ENCODE measurements around the gene TIAM1. TPM values are rescaled to one million over a fixed set of nuclear protein-coding genes. Genes with fewer than 3 reads are reported as not detected.

The TIAM1 gene
- total and polyA plus RNA-seq, 2 donors from 2014 or later = 4.6 to 30.0 TPM

DNA sequence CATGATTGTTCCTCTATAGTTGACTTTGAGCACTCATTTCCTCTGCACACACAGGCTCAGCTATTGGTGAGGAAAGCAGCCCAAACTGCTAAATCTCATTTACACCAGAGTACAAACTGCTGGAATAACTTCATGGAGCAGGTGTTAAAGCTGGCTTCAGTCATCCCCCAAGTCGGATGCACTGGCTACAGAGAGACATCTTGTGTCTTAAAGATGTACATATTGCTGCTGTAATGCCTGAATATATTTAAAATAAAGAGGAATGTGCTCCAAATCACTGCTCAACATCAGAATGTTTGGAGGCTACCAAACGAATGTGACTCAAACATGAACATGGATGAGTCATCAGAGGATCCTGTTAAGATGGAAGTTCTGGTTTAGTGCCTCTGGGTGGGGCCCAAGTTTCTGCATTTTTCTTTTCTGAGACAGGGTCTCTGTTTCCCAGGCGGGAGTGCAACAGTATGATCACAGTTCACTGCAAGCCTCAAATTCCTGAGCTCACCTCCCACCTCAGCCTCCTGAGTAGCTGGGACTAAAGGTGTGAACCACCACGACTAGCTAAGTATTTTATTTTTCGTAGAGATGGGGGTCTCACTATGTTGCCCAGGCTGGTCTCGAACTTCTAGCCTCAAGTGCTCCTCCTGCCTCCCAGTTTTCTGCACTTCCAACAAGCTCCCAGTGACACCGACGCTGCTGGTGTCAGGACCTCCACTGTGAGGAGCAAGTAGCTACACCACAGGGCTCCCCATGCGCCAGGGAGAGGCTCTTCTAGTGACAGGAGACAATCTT is 226.7 kb downstream of the TIAM1 start:
- Histone ChIP-seq H3K27me3 (ENCODE audit: control insufficient read depth, insufficient read depth, low read length) (no peaks in the 10 kb centered on the region), H3K9ac (ENCODE audit: low read length in 3 of 3) (no peak overlapping the region), H3K4me1 (ENCODE audit: control insufficient read depth in 2 of 3, insufficient read depth in 2 of 3, low read depth in 1 of 3, low read length in 3 of 3) (no peaks in the 10 kb centered on the region), H3K9me3 (ENCODE audit: control insufficient read depth in 2 of 3, insufficient read depth in 1 of 3, low read length in 3 of 3) (no peaks in the 10 kb centered on the region), H3K27ac (ENCODE audit: low read depth in 2 of 2, low read length in 2 of 2) (no peak overlapping the region), H3K36me3 (ENCODE audit: control insufficient read depth in 2 of 3, insufficient read depth in 3 of 3, low read length in 3 of 3) (no peaks in the 10 kb centered on the region), H3K4me3 (ENCODE audit: low read length in 3 of 3) (no peak overlapping the region)
- no peak for DNase-seq
- intact Hi-C loops (cut with DNase I) = no loop called here
- TF ChIP-seq, protein P1, sequence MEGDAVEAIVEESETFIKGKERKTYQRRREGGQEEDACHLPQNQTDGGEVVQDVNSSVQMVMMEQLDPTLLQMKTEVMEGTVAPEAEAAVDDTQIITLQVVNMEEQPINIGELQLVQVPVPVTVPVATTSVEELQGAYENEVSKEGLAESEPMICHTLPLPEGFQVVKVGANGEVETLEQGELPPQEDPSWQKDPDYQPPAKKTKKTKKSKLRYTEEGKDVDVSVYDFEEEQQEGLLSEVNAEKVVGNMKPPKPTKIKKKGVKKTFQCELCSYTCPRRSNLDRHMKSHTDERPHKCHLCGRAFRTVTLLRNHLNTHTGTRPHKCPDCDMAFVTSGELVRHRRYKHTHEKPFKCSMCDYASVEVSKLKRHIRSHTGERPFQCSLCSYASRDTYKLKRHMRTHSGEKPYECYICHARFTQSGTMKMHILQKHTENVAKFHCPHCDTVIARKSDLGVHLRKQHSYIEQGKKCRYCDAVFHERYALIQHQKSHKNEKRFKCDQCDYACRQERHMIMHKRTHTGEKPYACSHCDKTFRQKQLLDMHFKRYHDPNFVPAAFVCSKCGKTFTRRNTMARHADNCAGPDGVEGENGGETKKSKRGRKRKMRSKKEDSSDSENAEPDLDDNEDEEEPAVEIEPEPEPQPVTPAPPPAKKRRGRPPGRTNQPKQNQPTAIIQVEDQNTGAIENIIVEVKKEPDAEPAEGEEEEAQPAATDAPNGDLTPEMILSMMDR (IDR thresholded peaks at IDR 0.05; ENCODE audit: borderline replicate concordance, extremely low read depth, insufficient read depth) = no peak
- FAIRE-seq = no peak

DNA sequence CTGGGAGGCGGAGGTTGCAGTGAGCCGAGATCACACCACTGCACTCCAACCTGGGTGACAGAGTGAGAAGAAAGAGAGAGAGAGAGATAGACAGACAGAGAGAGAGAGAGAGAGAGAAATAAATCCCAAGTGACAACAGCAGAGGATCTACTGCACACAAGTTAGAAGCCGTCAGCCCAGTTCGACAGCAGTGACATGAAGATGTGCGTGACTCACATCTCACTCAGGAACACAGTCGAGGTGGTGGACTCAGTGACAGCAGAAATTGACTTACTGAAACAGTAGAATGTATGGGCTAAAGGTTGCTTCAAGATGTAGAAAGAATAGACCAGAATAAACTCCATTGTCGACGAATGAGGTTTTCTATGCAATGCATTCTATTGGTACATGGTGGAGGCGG is 228.8 kb downstream of the TIAM1 start:
- no peaks in the 10 kb centered on the region for H3K27me3 ChIP-seq (ENCODE audit: control insufficient read depth, insufficient read depth, low read length)
- H3K4me3 ChIP-seq (ENCODE audit: low read length in 3 of 3) = no peak overlapping the region
- H3K4me1 ChIP-seq (ENCODE audit: control insufficient read depth in 2 of 3, insufficient read depth in 2 of 3, low read depth in 1 of 3, low read length in 3 of 3) = no peaks in the 10 kb centered on the region
- H3K27ac ChIP-seq (ENCODE audit: low read depth in 2 of 2, low read length in 2 of 2) = no peak overlapping the region
- no peaks in the 10 kb centered on the region for H3K36me3 ChIP-seq (ENCODE audit: control insufficient read depth in 2 of 3, insufficient read depth in 3 of 3, low read length in 3 of 3)
- intact Hi-C loops (cut with DNase I) = no loop called here
- no peaks in the 10 kb centered on the region for H3K9me3 ChIP-seq (ENCODE audit: control insufficient read depth in 2 of 3, insufficient read depth in 1 of 3, low read length in 3 of 3)
- H3K9ac ChIP-seq (ENCODE audit: low read length in 3 of 3) = no peak overlapping the region
- TF ChIP-seq, protein P1 (IDR thresholded peaks at IDR 0.05; ENCODE audit: borderline replicate concordance, extremely low read depth, insufficient read depth) = no peak
- FAIRE-seq = no peak
- DNase-seq = no peak

DNA sequence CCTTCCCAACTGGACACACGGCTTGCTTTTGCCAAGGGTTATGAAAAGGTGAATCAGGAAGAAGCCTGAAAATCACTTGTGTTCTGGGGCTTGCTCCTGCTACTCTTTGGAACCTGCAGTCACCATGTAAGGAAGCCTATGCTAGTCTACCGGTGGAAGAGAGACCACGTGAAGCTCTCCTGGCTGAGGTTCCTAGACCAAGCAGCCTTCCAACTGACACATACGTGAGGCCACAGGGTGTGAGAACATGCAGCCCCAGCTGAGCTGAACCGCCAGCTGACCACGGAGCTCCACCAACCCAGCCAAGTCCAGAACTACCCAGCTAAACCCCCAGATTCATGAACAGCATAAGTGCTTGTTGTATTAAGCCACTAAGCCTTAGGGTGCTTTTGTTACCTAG is 233.0 kb downstream of the TIAM1 start:
- Histone ChIP-seq H3K4me1 (ENCODE audit: control insufficient read depth in 2 of 3, insufficient read depth in 2 of 3, low read depth in 1 of 3, low read length in 3 of 3) (no peaks in the 10 kb centered on the region), H3K27ac (ENCODE audit: low read depth in 2 of 2, low read length in 2 of 2) (no peak overlapping the region), H3K36me3 (ENCODE audit: control insufficient read depth in 2 of 3, insufficient read depth in 3 of 3, low read length in 3 of 3) (no peaks in the 10 kb centered on the region), H3K9ac (ENCODE audit: low read length in 3 of 3) (no peak overlapping the region), H3K9me3 (ENCODE audit: control insufficient read depth in 2 of 3, insufficient read depth in 1 of 3, low read length in 3 of 3) (no peaks in the 10 kb centered on the region), H3K4me3 (ENCODE audit: low read length in 3 of 3) (no peak overlapping the region), H3K27me3 (ENCODE audit: control insufficient read depth, insufficient read depth, low read length) (no peaks in the 10 kb centered on the region)
- DNase-seq (no peak), FAIRE-seq (no peak)
- TF ChIP-seq, protein P1 (IDR thresholded peaks at IDR 0.05; ENCODE audit: borderline replicate concordance, extremely low read depth, insufficient read depth) = no peak
- intact Hi-C loops (cut with DNase I) = no loop called here

All from kidney (tissue), 14 donors.